HCT116 (cell line): ENCODE data around the gene MMADHC. TPM values are rescaled to one million over a fixed set of nuclear protein-coding genes. Genes with fewer than 3 reads are reported as not detected.

Experiments
- ATAC-seq: fragments of 200-7000 bp; cut with Tn5 transposase; 2 replicates; pipeline ENCODE4 v1.9.1; 2020; ENCODE audit warnings: mild to moderate bottlenecking, moderate library complexity
- BruUV-seq: library from RNA; stranded (reverse); fragments of 400-500 nt; replicated peaks from 2 replicates; lab custom pipeline; 2021; lab: Mats Ljungman, UMichigan
- CTCF ChIA-PET: fragments of 300-600 bp; sonication (Branson Sonifier 250); formaldehyde crosslinking; loops from one replicate; lab custom pipeline; 2021; ENCODE audit warnings: antibody characterized with exemption; lab: Charles Lee
- POLR2A ChIA-PET: fragments of 300-600, 350-600 bp; sonication (Branson Sonifier 250); formaldehyde crosslinking; loops from one replicate; lab custom pipeline; 2021; ENCODE audit warnings: antibody characterized with exemption; lab: Charles Lee
- RAD21 ChIA-PET, 2 experiments: fragments of 300-600 bp; sonication (Branson Sonifier 250); formaldehyde crosslinking; loops; one replicate each; lab custom pipeline; 2023; ENCODE audit warnings: low total read pairs in 2 of 2; ENCODE audit not compliant: uncharacterized antibody in 2 of 2, unreplicated experiment in 2 of 2, low non-redundant PET in 1 of 2; lab: Charles Lee
- DNase-seq: peaks from one replicate; pipeline ENCODE4 v3.0.0-alpha.2; 2010; ENCODE audit warnings: low read depth, low spot score
- H2AFZ ChIP-seq: fragments of 200-600 bp; shearing (Covaris generic), sonication (generic); 2 replicates; pipeline ENCODE4 v1.6.1; 2017; ENCODE audit warnings: low read depth, mixed run types, mixed read lengths, antibody characterized with exemption, low read length; ENCODE audit not compliant: poor library complexity, severe bottlenecking
- H3K27ac ChIP-seq: 2 replicates; pipeline ENCODE4 v1.5.1; 2012; ENCODE audit warnings: low read depth, low read length
- H3K27me3 ChIP-seq: fragments of 200-600 bp; sonication (generic); 2 replicates; pipeline ENCODE4 v1.6.1; 2016; ENCODE audit warnings: mixed run types, low read length, mixed read lengths; ENCODE audit not compliant: insufficient read depth
- H3K36me3 ChIP-seq, 2 experiments: fragments of 200-500 bp in 1 of 2; fragments of 200-600 bp in 1 of 2; sonication (Bioruptor generic) in 1 of 2; sonication (generic) in 1 of 2; 2 replicates each; pipeline versions ENCODE4 v1.5.1 to v1.6.1; 2014 to 2016; ENCODE audit warnings: low read length in 2 of 2, inconsistent platforms in 1 of 2, mixed read lengths in 1 of 2, mixed run types in 1 of 2; ENCODE audit not compliant: insufficient read depth in 2 of 2, control insufficient read depth in 1 of 2
- H3K4me1 ChIP-seq, 2 experiments: fragments of 200-600 bp in 1 of 2; sonication (generic) in 1 of 2; 2 replicates each; pipeline versions ENCODE4 v1.5.1 to v1.6.1; 2012 to 2017; ENCODE audit warnings: low read length in 2 of 2, inconsistent platforms in 1 of 2, mild to moderate bottlenecking in 1 of 2, mixed read lengths in 1 of 2, mixed run types in 1 of 2, moderate library complexity in 1 of 2; ENCODE audit not compliant: insufficient read depth in 2 of 2, control insufficient read depth in 1 of 2
- H3K4me2 ChIP-seq: fragments of 200-600 bp; sonication (generic); 2 replicates; pipeline ENCODE4 v1.6.1; 2017; ENCODE audit warnings: mixed run types, low read length, mixed read lengths
- H3K4me3 ChIP-seq, 2 experiments: fragments of 200-600 bp in 1 of 2; sonication (generic) in 1 of 2; replicated peaks in 1 of 2; 2 replicates each; pipeline ENCODE4 v1.5.1; 2011 to 2016; ENCODE audit warnings: low read length in 2 of 2, control low read depth in 1 of 2, low read depth in 1 of 2, mild to moderate bottlenecking in 1 of 2, mixed read lengths in 1 of 2, mixed run types in 1 of 2
- H3K79me2 ChIP-seq: fragments of 200-600 bp; sonication (generic); 2 replicates; pipeline ENCODE4 v1.6.1; 2017; ENCODE audit warnings: mild to moderate bottlenecking, mixed run types, low read length, moderate library complexity, mixed read lengths; ENCODE audit not compliant: insufficient read depth
- H3K9ac ChIP-seq: fragments of 200-600 bp; sonication (generic); 2 replicates; pipeline ENCODE4 v1.6.1; 2016; ENCODE audit warnings: low read length, mixed read lengths
- H3K9me2 ChIP-seq: fragments of 200-600 bp; sonication (generic), shearing (Covaris generic); 2 replicates; pipeline ENCODE4 v1.6.1; 2017; ENCODE audit warnings: mixed run types, mild to moderate bottlenecking, moderate library complexity; ENCODE audit not compliant: insufficient read depth
- H3K9me3 ChIP-seq, 2 experiments: fragments of 200-500 bp in 1 of 2; fragments of 200-600 bp in 1 of 2; sonication (Bioruptor generic) in 1 of 2; sonication (generic) in 1 of 2; 2 replicates each; pipeline ENCODE4 v1.6.1; 2014 to 2017; ENCODE audit warnings: low read length in 2 of 2, mixed read lengths in 2 of 2, inconsistent platforms in 1 of 2, low read depth in 1 of 2, mild to moderate bottlenecking in 1 of 2, mixed run types in 1 of 2, moderate library complexity in 1 of 2; ENCODE audit not compliant: control insufficient read depth in 1 of 2, insufficient read depth in 1 of 2
- H4K20me1 ChIP-seq: fragments of 200-600 bp; sonication (generic), shearing (Covaris generic); 2 replicates; pipeline ENCODE4 v1.6.1; 2017; ENCODE audit warnings: mixed run types, mild to moderate bottlenecking, moderate library complexity; ENCODE audit not compliant: insufficient read depth
- CBX3 ChIP-seq: IDR thresholded peaks from 2 replicates; pipeline ENCODE4 v1.6.1; 2012; ENCODE audit warnings: low read depth
- CEBPB ChIP-seq: IDR thresholded peaks from 2 replicates; pipeline ENCODE4 v1.6.1; 2012; ENCODE audit warnings: low read depth
- EZH2 ChIP-seq: fragments of 200-600 bp; sonication (generic); IDR thresholded peaks from 2 replicates; pipeline ENCODE4 v1.6.1; 2017; ENCODE audit warnings: antibody characterized with exemption, mixed run types
- EZH2phosphoT487 ChIP-seq: fragments of 200-600 bp; IDR thresholded peaks from 2 replicates; pipeline ENCODE4 v1.6.1; 2018; ENCODE audit warnings: antibody characterized with exemption, borderline replicate concordance
- POLR2AphosphoS5 ChIP-seq: IDR thresholded peaks from 2 replicates; pipeline ENCODE4 v1.6.1; 2011; ENCODE audit warnings: mild to moderate bottlenecking, low read depth, low read length, moderate library complexity
- SIN3A ChIP-seq: IDR thresholded peaks from 2 replicates; pipeline ENCODE4 v1.6.1; 2012; ENCODE audit warnings: low read depth
- ZBTB33 ChIP-seq: IDR thresholded peaks from 2 replicates; pipeline ENCODE4 v1.6.1; 2011; ENCODE audit warnings: mild to moderate bottlenecking, low read length, moderate library complexity; ENCODE audit not compliant: insufficient replicate concordance; ENCODE audit errors: extremely low read depth
- intact Hi-C: fragments of 100-400 bp; cut with micrococcal nuclease; formaldehyde crosslinking; loops from 2 replicates; pipeline ENCODE4 v1.10.0; 2022
- total RNA-seq: library from RNA; stranded (reverse); gene quantifications from one replicate; pipeline ENCODE4 v1.2.1, GENCODE V29; 2021; ENCODE audit not compliant: unreplicated experiment

MMADHC gene
- total RNA-seq, 1 experiment from 2014 or later: 135 TPM

DNA sequence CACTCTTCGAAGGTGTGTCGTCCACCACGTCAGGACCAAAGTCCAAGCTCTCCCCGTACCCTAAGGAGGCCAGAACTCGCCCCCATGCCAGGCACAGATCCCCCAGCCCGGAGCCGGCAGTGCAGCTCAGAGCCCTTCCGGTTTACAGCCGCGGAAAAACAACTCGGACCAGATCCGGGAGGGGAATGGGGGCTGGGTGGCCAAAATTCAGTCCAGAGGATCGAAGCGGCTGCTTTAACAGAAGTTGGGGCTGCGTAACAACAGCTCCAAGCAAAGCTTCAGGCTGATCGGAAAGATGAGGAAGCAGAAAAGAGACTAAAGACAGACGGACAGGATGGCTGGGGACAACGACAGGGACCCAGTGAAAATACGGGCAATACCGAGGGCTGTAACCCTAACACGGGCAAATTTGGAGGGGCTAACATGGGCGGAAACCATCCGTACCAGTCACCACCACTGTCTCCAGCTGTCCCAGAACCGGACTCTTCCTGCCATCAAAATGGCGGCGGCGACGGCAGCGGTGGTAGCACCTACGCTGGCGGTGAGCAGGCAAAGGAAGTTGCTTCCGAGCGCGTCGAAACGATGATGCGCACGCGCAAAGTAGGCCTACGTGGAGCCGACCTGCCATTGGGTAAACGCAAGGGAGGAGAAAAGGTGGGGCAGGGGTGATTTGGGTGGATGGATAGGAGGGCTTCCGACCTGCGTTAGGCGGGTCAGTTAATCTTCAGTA lies at the start of gene MMADHC (continued):
- TF ChIP-seq ZBTB33 (peak; percentile 4), EZH2phosphoT487 (no peak)

DNA sequence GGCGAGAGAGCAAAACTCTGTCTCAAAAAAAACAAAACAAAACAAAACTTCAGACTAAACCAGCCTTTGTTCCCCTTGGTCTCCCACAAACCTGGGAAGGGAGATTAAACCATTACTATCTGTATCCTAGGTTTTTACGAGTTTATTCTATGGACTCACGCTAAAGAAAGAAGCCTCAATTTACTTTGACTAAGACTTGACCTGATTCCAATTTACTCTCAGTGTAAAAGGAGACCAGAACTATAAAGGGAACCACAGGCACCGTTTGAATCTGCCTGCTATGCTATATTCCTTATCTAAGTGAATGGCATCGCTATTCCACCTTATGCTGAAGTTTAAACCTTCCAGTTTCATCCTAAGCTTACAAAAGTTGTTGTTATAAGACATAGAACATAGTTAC lies 46.5 kb upstream of the MMADHC start:
- TF ChIP-seq POLR2AphosphoS5 (no peak), CEBPB (no peak), EZH2 (no peak), SIN3A (no peak), CBX3 (no peak)
- no peak overlapping the region for H3K9ac ChIP-seq
- ChIA-PET POLR2A (no interaction called here), RAD21 (no interaction called here), CTCF (no interaction called here)
- no peak overlapping the region for H2AFZ ChIP-seq
- H4K20me1 ChIP-seq: no peaks in the 10 kb centered on the region
- no peaks in the 10 kb centered on the region for H3K9me3 ChIP-seq
- DNase-seq: no peak
- H3K4me1 ChIP-seq: no peaks in the 10 kb centered on the region
- no peak overlapping the region for H3K4me2 ChIP-seq
- H3K27ac ChIP-seq: no peak overlapping the region
- BruUV-seq: no TSS peak
- no peaks in the 10 kb centered on the region for H3K27me3 ChIP-seq
- H3K79me2 ChIP-seq: no peaks in the 10 kb centered on the region
- no peak for ATAC-seq
- intact Hi-C loops: no loop called here
- H3K4me3 ChIP-seq: no peak overlapping the region
- no peaks in the 10 kb centered on the region for H3K9me2 ChIP-seq
- H3K36me3 ChIP-seq: no peaks in the 10 kb centered on the region
